ENCODE measurements around the gene RNF113A.
"Not testable (repeated sequence)": the region's sequence is repeated elsewhere in the genome, so short reads cannot be mapped to it uniquely, and the experiment has no call there.

- TF ChIP-seq POLR2A (IDR thresholded peaks at IDR 0.05; ENCODE audit: low read depth); CTCF (IDR thresholded peaks at IDR 0.05); POLR2AphosphoS5 (IDR thresholded peaks at IDR 0.05): not testable (repeated sequence)
These were observed 20.6 kb upstream of the RNF113A start for GRCh38 chrX:119891961-119892692.
